Measurements from ENCODE around the gene DLL1.

DNA sequence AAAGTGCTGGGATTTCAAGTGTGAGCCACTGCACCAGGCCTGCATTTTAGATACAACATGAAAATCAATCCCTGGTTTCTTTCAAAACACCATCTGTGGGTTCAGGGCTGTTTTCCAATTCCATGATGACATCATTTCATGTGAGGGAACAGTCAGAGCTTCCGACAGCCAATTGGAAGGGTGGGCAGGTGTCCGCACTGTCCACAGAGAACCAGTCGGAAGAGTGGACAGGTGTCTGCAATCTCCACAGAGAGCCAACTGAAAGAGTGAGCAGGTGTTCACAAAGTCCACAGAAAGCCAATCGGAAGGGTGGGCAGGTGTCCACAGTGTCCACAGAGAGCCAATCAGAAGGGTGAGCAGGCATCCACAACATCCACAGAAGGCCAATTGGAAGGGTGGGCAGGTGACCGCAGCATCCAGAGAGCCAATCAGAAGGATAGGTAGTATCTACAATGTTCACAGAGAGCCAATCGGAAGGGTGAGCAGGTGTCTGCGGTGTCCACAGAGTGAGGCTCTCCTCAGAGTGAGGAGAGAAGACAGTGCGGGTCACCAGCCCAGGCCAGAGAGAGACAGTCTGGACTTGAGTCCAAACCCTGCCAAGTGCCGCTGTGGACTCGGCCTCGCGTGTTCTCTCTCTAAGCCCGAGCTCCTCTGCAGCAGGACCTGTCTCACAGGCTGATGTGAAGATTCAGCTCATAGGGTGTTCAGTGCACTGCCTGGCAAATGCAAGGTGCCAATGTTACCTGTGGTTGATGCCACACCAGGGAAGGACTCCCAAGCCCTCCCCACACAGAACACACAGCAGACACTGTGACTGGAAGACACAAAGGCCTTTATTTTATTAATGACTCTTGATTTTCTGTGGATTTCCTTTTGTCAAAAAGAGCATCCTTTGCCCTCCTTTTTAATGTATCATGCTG, 57.3 kb downstream of the DLL1 start:
- TF ChIP-seq, protein P1, sequence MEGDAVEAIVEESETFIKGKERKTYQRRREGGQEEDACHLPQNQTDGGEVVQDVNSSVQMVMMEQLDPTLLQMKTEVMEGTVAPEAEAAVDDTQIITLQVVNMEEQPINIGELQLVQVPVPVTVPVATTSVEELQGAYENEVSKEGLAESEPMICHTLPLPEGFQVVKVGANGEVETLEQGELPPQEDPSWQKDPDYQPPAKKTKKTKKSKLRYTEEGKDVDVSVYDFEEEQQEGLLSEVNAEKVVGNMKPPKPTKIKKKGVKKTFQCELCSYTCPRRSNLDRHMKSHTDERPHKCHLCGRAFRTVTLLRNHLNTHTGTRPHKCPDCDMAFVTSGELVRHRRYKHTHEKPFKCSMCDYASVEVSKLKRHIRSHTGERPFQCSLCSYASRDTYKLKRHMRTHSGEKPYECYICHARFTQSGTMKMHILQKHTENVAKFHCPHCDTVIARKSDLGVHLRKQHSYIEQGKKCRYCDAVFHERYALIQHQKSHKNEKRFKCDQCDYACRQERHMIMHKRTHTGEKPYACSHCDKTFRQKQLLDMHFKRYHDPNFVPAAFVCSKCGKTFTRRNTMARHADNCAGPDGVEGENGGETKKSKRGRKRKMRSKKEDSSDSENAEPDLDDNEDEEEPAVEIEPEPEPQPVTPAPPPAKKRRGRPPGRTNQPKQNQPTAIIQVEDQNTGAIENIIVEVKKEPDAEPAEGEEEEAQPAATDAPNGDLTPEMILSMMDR (IDR thresholded peaks at IDR 0.05): no peak
- TF ChIP-seq POLR2A (IDR thresholded peaks at IDR 0.05): no peak
